ENCODE data around the gene SLC25A39. TPM values are rescaled to one million over a fixed set of nuclear protein-coding genes. Genes with fewer than 3 reads are reported as not detected.

The SLC25A39 gene
- total RNA-seq, 4 donors from 2014 or later: 97.7 to 155 (median 129) TPM

DNA sequence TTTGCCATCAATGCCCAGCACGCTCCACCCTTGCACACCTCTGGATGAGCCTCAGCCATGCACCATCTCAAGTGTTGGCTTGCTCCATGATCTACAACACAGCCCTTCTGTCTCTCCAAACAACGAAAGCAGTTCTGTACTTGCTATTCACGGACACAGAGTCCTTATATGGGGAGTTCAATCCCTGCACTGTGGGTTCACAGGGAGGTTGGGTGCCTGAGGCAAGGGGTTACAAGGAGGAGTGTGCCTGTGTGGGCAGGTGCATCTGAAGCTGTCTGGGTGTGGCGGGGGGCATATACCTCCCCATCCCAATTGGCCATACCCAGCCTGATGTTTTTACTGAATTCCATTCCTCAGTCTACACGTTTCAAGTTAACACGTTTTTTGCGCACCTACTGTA, 10.6 kb downstream of the SLC25A39 start:
- Histone ChIP-seq H3K36me3 (peaks cover 0 to 3% (median 0%) of the 10 kb centered on the region in 3 donors), H3K9me3 (no peaks in the 10 kb centered on the region), H3K27ac (no peak overlapping the region), H3K4me1 (peaks cover 0 to 15% (median 4%) of the 10 kb centered on the region in 4 donors), H3K4me3 (no peak overlapping the region), H3K27me3 (peaks cover 0 to 22% of the 10 kb centered on the region in 2 donors)
- TF ChIP-seq, protein P1, sequence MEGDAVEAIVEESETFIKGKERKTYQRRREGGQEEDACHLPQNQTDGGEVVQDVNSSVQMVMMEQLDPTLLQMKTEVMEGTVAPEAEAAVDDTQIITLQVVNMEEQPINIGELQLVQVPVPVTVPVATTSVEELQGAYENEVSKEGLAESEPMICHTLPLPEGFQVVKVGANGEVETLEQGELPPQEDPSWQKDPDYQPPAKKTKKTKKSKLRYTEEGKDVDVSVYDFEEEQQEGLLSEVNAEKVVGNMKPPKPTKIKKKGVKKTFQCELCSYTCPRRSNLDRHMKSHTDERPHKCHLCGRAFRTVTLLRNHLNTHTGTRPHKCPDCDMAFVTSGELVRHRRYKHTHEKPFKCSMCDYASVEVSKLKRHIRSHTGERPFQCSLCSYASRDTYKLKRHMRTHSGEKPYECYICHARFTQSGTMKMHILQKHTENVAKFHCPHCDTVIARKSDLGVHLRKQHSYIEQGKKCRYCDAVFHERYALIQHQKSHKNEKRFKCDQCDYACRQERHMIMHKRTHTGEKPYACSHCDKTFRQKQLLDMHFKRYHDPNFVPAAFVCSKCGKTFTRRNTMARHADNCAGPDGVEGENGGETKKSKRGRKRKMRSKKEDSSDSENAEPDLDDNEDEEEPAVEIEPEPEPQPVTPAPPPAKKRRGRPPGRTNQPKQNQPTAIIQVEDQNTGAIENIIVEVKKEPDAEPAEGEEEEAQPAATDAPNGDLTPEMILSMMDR (IDR thresholded peaks at IDR 0.05): no peak
- no peak for TF ChIP-seq POLR2A (IDR thresholded peaks at IDR 0.05)
- DNase-seq: no peak

DNA sequence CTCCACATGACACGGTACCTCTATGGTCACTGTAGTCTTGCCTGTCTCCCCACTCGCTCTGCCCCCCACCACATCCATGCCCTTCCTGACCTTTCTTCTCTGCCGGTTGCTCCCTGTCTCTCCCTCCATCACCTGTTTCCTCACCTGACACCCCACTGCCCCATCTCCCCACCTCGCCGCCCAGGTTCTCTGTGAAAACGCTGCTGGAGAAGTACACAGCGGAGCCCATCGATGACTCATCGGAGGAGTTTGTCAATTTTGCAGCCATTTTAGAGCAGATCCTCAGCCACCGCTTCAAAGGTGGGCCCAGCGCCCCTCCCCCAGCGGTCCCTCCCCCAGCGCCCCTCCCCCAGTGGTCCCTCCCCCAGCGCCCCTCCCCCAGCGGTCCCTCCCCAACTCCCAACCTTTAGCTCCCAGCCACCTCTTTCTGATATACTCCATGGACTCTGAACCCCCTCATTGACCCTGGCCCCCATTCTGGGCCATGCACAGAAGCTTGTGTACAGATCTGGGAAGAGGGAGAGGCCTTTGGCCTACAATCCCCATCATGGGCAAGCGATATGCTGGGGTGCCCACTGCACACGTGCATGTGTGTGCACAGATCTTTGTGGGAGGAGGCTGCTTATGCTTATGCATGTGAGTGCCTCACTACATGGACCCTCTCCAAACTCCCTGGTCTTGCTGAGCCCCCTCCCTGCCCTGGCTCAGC, 12.1 kb downstream of the SLC25A39 start:
- peaks cover 0 to 22% of the 10 kb centered on the region in 2 donors for H3K27me3 ChIP-seq
- TF ChIP-seq, protein P1 (IDR thresholded peaks at IDR 0.05): no peak
- TF ChIP-seq POLR2A (IDR thresholded peaks at IDR 0.05): no peak
- no peaks in the 10 kb centered on the region for H3K9me3 ChIP-seq
- no peak overlapping the region for H3K27ac ChIP-seq
- no peaks in the 10 kb centered on the region for H3K36me3 ChIP-seq
- H3K4me1 ChIP-seq: peaks cover 0 to 30% (median 15%) of the 10 kb centered on the region in 4 donors
- no peak for DNase-seq
- H3K4me3 ChIP-seq: no peak overlapping the region

DNA sequence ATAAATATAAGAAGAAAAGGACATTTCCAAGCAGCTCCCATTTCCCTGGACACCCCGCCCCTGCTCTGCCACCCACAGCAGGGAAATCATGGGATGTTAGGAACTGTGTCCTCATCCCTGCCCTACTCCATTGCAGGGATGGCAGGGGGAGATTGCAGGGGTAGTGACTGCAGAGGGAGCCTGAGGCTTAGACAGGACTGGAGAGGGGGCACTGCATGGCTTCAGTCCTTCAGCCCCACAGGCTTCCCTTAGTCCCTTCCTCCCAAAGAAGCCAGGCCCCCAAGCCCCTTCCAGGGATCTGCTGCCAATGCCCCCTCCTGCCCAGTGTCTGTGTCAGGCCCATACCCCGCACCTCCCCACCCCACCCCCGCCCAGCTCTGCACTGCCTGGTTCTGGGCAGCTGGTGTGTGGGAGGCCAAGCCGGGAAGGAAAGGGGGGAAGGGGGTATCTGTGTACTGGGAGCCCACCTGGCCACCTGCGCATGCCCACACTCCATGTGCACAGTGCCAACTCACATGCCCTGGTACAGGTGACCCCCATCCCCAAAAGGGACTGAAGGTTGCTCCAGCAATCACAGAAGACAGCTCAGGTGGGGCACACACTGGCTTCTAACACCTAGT, 13.0 kb downstream of the SLC25A39 start:
- TF ChIP-seq, protein P1 (IDR thresholded peaks at IDR 0.05): no peak
- no peak for TF ChIP-seq POLR2A (IDR thresholded peaks at IDR 0.05)
- peaks cover 0 to 22% of the 10 kb centered on the region in 2 donors for H3K27me3 ChIP-seq

DNA sequence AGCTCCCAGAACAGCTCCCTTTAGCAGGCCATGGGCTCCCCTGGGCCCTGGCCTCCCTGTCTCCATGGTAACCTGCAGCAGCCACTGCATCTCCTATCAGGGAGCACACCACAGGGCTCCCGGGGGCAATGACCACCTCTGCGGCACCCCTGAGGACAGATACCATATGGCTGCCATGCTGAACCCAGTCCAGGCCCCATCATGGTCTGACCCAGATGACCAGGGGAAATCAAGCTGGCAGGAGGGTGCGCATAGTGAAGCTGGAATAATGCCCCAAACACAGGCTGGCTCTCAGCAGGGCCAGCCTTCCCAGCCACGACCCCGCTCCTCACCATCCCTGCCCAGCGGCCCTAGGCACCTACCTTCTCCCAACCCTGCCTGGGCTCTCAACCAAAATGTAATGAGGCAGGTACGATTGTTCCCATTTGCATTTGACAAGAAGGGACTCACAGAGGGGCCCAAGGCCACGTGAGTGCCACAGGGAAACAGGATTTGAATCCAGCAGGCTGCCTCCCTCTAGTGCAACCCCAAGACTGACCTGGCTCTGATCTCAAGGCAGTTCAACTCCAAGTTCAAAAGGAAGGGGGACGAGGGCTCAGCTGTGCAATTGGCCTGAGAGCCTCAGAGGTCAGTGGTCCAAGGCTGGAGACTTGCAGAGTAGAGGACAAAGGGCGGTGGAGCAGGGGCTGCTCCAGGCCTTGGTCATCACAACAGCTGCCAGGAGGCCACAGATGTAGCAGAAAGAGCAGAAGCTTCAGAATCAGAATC, 13.8 kb downstream of the SLC25A39 start:
- peaks cover 0 to 14% of the 10 kb centered on the region in 2 donors for H3K27me3 ChIP-seq
- H3K4me1 ChIP-seq: peaks cover 0 to 32% (median 15%) of the 10 kb centered on the region in 4 donors
- no peak overlapping the region for H3K27ac ChIP-seq
- no peak overlapping the region for H3K4me3 ChIP-seq
- TF ChIP-seq, protein P1 (IDR thresholded peaks at IDR 0.05): no peak
- TF ChIP-seq POLR2A (IDR thresholded peaks at IDR 0.05): no peak
- no peak for DNase-seq
- H3K36me3 ChIP-seq: no peaks in the 10 kb centered on the region
- no peaks in the 10 kb centered on the region for H3K9me3 ChIP-seq

More for the DNA sequence above, 13.0 kb downstream of the SLC25A39 start:
- peaks cover 0 to 34% (median 15%) of the 10 kb centered on the region in 4 donors for H3K4me1 ChIP-seq
- no peak for DNase-seq
- H3K9me3 ChIP-seq: no peaks in the 10 kb centered on the region
- H3K4me3 ChIP-seq: no peak overlapping the region
- no peak overlapping the region for H3K27ac ChIP-seq
- no peaks in the 10 kb centered on the region for H3K36me3 ChIP-seq

DNA sequence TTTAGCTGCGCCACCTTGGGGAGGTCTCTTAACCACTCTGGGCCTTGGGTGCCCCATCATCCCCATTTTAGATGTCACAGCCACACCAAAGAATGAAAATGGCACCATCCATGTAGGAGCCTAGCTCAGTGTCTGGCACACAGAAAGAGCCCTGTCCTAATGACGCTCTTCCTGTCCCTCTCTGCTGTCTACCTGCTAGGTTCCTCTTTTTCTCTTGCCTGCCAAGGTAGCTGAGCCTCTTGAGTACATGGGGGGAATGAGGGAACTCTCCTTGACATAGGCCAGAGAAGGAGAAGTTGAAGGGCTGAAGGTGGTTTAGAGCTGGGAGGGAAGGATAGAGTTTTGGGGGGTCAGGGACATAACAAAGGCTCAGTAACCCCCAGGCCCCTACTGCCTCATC, 14.4 kb downstream of the SLC25A39 start:
- Histone ChIP-seq H3K4me1 (peaks cover 0 to 26% (median 14%) of the 10 kb centered on the region in 4 donors), H3K27me3 (peaks cover 0 to 9% of the 10 kb centered on the region in 2 donors), H3K9me3 (no peaks in the 10 kb centered on the region), H3K27ac (no peak overlapping the region), H3K36me3 (no peaks in the 10 kb centered on the region), H3K4me3 (no peak overlapping the region)
- DNase-seq: no peak
- no peak for TF ChIP-seq POLR2A (IDR thresholded peaks at IDR 0.05)
- TF ChIP-seq, protein P1 (IDR thresholded peaks at IDR 0.05): no peak

All from Peyer's patch (tissue), 4 donors.